Suppressor macrophage (primary cell): ENCODE results near the gene NEK6.

Source experiments
- DNase-seq, 4 experiments: peaks; one replicate each; pipeline ENCODE4 v3.0.0-alpha.2; 2020 to 2022

NEK6 gene

DNA sequence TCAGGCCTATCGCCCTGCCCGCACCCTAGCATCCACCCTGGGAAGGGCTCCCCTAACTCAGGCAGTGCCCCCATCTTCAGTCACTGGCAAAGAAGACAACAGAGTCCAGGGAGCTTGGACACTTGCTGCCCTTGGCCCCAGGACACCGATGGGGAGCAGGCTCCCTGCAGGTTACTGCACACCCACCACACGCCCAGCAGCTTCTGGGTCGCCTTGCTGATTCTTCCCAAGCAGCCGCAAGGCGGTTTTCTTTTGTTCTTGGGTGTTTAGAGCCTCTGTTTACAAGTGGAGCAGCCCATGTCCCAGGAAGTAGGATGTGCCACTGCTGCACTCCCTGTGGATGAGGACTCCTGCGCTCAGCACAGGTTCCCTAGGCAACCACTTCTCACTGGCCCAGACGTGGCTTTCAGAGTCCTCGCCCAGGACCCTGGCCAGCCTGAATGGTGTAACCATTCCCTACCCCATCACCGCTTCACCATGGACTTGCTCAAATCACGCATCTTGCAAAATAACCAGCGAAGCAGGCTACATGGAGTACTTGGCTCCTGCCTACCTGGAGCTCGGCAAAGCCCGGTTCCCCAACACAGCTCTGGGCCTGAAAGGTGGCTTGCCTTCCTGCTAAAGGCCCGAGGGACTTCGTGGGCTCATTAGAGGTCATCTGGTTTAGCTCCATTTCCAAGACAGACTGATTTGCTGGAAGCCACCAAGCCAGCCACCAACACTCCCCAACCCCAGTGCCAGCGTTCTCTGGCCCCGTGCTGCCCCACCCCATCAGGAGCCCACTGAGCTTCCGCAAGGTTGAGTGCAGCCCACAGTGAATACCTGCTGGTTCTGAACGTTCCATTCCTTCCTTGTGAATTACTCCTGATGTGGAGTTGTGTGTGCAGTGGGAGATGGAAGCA is 97.5 kb downstream of the NEK6 start:
- DNase-seq = no peak

DNA sequence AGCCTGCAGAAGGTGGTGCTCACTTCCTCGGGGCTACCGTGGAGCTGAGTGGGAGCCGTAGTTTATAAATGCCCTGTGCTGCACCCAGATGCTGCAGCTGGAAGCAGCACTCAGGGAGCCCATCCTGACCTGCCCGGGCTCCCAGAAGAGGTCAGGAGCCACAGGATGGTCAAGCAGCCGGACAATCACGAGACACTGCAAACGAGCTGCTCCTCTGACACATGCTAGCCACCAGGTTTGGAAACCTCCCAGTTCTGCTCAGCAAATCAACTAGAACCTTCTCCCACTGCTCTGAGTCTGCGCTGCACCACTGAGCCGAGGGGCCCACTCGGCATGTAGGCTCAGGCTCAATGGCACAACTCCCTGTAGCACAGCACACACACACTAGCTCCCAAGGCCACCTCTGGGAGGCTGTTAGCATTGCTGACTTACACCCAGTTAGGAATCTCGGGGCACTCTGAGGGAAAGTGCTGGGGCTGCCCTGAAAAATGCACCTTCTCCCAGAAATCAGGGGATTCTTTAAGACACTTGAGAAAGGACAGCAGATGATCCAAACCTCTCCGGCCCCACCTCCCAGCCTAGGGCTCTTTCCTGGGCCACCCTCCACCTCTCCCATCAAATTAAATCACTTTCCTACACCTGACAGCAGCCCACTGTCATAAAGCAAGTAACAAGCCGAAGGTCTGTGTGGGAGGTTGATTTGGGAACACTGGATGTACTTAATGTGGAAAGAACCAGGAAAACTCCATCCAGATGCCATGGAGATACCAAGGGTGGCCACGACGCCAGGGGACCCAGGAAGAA is 98.4 kb downstream of the NEK6 start:
- DNase-seq = no peak

DNA sequence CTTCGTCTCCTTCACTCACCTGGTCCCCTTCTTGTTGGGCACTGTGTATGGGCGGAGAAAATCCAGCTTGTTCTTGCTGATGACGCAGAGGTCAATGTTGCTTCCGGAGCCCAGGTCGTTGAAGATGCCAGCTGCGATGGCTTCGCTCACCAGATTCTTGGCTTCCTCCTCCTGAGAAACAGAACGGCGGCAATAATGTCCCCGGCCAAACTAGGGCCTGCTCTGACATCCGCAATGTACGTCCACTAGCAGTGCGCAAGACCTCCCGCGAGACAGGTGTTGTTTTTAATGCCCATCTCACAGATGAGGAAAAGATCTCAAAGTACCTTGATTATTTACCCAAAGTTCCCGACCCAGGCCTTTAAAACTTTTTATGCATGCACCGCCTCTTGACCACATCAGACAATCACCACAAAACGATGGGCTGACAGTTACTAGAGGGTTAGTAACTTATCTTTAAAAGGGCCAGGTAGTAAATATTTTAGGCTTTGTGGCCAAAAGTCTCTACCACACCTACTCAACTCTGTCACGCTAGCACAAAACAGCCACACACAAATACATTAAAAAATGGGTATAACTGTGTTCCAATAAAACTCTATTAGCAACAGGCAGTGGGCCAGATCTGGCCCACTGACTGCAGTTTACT is 99.1 kb downstream of the NEK6 start:
- DNase-seq = no peak

DNA sequence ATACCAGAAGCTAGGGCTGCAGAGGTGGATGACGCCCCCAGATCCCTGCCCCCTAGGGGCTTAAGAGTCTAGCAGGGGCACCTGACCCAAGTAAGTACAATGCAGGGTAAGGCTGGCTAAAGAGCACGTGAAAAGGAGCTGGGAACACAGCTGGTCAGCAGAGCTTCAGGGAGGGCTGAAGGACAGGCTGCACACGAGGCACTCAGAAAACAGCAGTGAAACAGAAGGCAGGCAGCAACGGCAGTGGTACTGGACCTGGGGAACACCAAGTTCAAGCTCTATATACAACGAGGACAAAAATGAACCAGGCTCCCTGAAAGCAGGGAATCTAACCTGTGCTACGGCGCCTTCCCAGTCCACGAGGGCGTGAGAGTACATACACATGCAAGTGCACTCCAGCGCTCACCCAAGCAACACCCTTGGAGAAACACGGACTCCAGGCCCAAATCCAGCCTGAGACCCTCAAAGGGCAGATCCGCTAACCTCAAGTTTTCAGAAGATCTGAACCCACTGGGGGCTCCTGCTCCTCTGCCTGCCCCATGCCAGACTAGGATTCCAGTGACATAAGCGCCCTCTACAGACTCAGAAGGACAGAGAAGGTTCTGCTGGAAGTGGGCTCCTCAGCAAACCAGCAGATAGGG is 100.1 kb downstream of the NEK6 start:
- peak in 2 of 4 experiments; percentile 31 to 33 for DNase-seq

DNA sequence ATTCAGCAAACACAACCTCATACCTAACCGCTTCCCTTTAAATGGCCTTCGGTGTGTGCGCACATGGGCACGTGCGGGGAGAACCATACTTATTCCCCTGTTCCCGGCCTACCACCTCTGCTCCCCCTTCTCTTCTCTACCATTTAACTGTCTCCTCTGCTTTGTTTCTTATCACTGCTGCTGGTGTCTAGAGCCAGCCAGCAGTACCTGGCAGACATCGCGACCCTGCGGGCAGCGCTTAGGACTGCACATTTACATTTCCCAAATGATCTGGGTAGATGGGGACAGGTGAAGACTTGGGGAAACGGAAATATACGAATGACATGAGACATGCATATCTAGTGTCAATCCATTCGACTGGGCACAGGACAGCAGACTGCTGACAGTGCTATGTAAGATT is 100.9 kb downstream of the NEK6 start:
- no peak for DNase-seq

DNA sequence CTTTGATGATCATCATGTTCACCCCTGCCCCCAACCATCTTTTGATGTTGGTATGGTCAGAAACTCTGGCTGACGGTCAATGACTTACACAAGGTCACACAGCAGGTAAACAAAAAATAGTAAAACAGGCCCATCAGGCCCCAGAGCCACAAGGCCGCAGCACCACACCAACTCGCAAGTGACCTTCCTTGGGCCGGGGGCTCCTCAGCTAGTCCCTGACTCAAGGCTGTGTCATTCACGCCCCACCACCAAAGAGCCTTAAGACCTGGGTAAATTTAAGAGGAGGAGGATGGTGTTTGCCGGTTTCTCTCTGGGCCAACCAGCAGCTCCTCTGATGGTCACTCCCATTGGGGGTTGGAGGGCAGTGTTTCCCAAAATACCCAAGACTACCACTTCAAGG is 101.7 kb downstream of the NEK6 start:
- no peak for DNase-seq

DNA sequence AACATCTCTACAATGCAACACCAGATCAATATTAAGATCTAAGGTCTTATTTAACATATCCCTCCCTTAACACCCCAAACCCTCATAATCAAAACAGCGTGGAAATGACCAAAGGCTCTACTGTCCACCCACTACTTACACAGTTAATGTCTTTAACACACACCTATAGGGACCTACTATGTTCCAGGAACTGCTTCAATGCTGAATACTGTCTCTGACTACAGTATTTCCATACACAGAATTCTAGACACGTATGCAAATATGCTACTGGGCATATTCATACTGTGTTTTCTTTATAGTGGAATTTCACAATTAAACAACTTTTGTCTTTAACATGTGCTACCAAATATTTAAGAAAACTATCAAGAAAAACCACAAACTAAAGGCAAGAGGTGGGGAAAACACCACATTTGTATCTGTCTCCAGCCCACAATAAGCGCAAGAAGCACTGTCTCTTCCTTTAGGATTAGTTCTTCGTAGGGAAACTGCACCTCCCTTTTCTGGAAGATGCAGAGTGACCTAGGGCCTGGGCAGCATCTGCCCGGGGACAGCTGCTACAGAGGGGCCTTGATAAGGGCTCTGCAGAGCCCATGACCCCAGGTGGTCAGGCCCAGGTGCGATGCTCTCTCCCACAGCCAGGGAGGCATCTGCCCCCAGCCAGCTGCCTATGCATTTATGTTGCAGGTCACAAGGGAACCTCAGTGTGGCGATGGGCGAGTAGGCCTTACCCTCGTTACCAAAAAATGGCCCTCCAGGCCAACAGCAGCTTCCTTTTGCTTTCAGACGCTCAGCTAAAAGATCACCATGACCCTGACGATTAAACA is 102.3 kb downstream of the NEK6 start:
- DNase-seq = no peak

DNA sequence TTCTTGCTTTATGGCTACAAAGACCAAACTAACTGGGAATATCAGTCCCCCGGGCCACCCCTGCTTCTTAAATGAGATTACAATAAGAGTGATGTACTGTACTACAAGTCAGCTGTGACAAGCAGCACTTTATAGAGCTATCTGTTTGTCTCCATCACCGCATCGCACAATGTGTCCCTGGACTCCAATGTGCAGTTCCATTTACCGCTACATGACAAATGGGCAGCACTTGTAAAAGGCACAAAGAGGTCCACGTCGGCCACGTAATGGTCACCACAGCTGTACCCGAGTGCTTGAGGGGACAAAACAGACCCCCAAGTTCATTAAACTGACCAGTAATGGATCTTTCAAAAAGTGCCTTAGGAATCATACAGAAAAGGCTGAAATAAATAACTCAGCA is 103.4 kb downstream of the NEK6 start:
- DNase-seq = no peak

DNA sequence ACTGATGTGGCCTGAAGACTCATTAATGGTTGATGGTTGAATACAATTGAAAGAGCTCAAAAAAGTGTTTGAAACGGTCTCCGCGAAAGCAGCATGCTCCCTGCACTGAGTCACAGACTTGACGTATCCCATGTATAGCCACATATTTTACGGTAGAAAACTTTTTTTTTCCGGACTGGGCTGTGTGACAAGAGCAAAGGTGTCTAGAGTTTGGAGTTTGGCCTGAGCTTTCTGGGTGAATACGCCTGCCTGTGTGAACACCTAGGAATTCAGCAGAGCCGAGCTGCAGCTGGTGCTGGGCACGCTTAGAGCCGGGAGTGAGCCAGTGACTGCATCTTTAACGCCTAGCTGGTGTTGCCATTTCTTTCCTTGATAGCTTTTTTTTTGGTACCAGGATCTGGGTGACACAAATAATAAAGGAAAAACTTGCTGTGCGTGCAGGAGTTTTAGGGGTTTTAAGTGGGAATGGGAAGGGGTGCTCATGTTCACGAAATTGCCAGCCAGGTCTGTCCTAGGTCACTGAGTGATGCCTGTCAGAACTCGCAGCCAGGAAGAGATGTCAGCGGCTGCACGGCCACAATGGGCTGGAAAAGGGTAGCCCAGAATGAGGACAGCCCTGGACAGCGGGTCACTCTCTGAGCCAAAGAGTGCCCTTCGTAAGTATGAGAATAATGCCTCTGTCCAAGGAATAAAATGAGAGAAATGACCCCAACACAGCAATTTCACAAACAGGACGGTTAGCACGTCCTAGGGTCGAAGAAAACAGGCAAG is 105.8 kb downstream of the NEK6 start:
- no peak for DNase-seq

DNA sequence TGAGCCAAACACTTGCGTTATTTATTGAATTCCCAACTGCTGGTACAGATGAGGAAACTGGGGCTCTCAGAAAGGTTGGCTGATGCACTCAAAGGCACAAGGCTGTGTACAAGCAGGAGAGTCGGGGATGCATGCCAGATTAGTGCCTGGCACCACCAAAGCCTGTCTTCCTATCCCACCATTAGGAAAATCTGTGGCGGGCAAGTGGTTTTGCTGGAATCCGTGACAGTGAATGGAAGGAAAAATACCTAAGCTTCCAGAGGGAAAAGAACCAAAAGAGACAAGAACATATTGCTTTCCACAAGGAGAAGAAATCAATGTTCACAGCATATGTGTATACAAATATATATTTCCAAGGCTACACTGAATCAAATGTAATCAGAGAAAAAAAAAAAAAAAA is 106.4 kb downstream of the NEK6 start:
- DNase-seq = no peak

DNA sequence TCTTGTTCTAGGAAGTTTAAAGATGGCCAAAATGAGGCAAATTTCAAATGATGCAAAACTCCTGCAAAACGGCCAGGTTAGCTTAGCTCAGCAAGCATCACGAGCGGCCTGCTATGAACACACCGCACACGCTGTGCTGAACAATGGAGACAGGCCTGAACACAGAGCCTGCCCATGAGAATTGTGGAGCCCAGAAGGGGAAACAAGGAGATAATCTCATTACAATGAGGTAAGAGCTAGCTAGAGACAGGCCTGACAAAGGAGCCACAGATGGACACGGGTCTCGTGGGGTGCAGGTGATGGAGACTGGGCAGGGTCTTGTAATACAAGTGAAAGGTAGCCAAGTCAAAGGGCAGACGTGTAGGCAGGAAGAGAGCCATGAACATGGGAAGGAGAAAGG is 107.3 kb downstream of the NEK6 start:
- DNase-seq = no peak

DNA sequence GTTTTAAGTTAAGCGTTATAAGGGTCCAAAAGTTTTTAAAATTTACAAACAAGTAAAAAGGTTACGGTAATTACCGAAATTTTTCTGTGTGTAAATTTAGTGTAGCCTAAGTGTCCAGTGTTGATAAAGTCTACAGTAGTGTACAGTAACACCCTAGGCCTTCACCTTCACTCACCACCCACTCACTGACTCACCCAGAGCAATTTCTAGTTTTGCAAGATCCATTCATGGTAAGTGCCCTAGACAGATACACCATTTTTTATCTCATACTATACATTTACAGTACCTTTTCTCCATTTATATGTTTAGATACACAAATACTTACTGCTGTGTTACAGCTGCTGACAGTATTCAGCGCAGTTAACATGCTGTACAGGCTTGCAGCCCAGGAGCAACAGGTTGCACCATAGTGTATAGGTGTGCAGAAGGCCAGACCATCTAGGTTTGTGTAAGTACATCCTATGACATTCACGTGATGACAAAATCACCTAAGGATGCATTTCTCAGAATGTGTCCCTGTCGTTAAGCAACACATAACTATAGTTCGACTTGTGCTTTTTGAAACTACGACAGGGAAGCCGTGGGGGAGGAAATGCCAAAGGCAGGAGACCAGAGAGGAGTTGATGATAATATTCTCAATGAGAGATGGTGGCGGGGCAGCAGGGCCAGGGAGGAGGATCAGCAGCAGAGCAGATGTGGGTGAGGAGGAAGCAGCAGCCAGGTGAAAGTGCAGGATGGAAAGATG is 108.9 kb downstream of the NEK6 start:
- peak in 3 of 4 experiments; percentile 47 to 53 (median 51) for DNase-seq

DNA sequence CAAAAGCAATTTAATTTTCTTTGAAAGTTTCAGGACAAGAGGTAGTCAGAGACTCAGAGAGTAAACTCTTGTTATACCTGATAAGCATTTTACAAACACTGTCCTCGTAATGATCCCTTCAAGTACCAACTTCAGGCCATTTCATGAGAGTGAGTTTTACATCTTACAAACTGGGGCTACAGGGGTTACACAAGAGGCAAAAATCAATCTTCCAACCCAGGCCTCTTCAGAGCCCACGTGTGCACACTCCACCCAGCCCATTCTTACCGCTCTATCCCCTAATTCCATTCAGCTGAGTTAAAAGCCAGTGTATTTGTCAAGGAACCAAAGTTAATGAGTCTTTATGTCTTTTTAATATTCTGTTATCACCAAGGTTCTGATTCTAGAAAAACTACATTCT is 110.9 kb downstream of the NEK6 start:
- no peak for DNase-seq

DNA sequence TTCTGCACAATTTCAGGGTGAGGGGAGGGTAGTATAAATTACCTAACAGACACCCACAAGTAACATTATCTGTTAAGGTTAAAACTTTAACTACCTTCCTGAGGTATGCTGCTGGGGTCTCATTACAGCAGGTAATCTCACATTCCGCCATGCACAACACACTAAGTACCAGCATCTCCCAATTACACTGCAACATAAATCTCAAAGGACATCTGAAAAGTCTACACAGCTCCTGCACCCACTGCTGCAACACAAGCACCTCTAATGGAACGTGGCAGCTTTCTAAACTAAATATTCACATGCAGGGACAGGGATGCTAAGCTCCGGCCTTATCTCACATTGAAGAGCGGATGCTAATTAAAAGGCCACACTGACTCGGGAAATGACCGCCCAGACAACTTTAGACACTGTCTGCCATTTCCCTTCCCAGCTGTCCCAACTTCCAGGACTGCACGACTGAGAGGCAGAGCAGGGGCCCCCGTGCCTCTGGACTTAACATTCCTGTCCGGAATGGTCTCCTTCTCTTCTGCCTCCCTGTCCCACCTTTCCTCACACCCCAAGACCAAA is 111.6 kb downstream of the NEK6 start:
- no peak for DNase-seq

DNA sequence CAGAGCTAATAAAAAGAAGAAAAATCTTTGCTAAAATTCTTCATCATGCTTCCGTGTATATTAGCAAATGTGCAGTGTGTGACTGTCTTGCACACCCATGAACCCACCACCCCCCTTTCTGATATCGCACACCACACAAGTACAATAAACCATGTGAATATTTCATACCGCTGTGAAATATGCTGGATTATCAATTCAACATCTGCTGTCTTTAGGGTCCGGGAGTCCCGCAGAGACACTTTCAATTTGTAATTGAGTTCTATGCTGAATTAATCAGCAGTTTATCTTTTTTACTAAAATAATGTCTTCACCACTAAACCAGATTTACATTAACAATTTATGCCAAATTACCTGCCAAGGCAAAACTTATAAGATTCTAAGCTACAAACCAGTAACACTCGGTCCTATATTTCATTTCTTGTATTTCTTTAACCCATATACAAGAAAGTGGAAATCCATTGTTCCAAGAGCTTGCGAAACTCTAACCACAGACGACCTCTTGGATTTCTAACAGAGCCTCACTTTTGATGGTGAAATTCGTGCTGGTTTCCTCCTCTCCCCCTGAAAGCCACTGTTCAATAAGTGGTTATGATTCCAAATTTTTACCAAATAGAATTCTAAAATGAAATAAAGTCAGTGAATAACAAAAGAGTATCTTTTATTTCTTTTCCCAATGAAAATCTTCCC is 113.3 kb downstream of the NEK6 start:
- peak in 2 of 4 experiments; percentile 43 to 49 for DNase-seq

DNA sequence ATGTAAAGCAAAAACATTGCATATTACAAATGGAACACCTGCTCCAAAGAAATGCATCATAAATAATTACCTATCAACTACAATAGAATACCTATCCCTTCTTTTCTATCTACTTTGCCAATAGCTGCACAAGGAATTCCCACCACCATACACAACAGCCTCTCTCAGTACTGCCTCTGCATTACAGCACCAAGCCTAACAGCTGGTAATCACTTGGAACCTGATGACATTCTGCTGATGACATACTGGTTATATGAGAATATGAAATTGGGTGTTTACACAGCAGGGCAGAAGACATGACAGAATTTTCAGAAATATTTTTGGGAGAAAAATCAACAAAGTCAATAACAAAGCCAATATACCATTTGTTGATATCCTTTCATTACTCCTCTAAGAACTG is 114.3 kb downstream of the NEK6 start:
- no peak for DNase-seq

DNA sequence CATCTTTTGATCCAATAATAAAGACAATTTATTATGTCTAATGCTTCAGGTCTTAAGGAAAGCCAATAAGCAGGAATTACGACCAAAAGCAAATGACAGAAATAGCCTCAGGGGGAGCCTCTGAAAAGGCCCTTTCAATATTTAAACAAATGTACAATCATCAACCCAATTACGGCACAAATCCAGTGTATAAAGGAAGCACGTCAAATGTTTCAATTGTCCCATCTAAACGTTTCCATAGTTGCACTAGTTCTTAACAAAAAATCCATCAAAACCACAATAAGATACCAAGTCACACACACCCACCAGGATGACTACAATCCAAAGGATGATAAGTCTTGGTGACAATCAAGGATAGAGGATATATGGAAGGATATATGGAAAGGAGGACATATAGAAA is 115.6 kb downstream of the NEK6 start:
- DNase-seq = no peak

DNA sequence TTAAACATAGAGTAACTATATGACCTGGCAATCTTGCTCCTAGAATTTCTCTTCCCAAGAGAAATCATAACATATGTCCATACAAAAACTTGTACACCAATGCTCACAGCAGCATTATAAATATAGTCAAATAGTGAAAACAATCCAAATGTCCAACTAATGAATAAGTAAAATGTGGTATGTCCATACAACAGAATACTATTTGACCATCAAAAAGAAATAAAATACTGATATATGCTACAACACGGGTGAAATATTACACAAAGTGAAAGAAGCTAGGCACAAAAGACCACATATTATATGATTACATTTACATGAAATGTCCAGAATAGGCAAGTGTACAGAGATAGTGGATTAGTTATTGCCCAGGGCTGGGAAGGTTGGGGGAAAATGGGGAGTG is 116.1 kb downstream of the NEK6 start:
- no peak for DNase-seq

DNA sequence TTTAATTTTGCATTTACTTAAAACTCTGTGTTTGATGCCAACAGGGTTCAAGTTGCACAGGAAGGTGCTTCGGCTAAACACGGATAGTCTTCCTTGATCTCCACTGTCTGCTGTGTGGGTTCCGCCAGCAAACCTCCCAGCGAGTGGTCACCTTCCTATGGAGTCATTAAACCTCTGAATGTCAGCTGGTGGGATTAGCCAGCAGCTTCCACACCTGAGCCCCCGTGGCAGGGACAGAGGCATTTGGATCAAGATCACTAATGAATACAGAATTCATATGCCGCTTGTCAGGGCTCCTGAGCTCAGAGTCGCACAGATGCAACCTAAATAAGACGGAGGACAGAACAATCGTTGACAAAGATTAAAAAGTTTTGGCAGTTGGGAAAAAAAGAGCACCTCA is 118.0 kb downstream of the NEK6 start:
- DNase-seq = no peak
